ENCODE data around the gene DEPDC7. TPM values are rescaled to one million over a fixed set of nuclear protein-coding genes. Genes with fewer than 3 reads are reported as not detected.

The DEPDC7 gene
- polyA plus RNA-seq, 2 of the 4 experiments (the other 2 are of a cell fraction): 15.3 to 16.6 TPM

DNA sequence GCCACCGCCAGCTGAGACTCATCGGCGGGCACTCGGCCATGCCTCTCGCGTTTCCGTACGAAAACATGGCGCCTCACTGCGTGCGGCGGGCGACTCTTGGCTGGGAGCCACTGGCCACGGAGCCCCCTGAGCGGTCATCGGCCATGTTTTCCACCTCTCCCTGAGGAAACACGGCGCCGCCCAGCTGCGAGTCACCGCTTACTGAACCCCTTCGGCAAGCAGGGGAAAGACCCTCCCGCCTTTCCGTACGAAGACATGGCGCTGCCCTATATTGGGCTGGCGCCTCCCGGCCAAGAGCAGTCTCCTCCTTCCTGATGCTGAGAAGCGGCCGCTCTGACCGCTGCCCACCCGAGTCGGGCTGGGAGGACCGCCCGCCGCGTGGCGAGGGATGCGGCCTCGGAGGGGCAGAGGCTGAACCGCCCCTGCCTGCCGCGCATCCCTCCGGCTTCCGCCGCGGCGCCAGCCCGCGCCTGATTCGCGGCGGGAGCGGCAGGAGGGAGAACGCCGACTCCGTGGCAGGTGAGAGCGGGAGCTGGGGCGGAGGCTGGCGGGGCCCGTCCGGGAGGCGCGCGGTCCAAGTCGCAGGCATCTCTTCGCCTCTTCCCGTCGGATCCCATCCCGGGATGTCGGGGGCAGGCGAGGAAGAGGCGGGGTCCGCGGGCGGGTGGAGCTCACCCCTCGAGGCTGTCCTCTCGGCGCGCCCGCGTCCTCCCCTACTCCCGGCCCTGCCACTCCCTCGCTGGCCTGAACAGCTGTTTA lies 23.8 kb downstream of the DEPDC7 start, which contains the start of gene TCP11L1:
Gene TCP11L1 (plus strand): TSS at position 299 of the 759 bp plus-strand sequence. CDS start 4,202 bp downstream, outside the sequence.
- ChIA-PET POLR2A (interaction anchor here (0.6 to 3.2 kb wide), 13 partner anchors 8 to 147 kb away, joined by 3 to 34 read pairs (median 5); partner anchors contain the start of genes DEPDC7 and QSER1), CTCF (interaction anchor here (0.9 to 4.5 kb wide), 8 partner anchors 9 to 44 kb away, joined by 3 to 31 read pairs (median 9); partner anchors contain the start of gene DEPDC7)
- peak within 1 kb of the TSS; percentile 69 for H3K4me3 ChIP-seq
- WGBS (ENCODE audit: missing lambda C conversion rate): 3% methylated on average over 19 of the region's 84 CpGs
- ATAC-seq (peak; percentile 88 to 89), DNase-seq (ENCODE audit: low read depth in 1 of 2, low spot score in 1 of 2) (peak; percentile 70 to 96), FAIRE-seq (no peak)
- peak within 1 kb of the TSS; percentile 74 for H3K4me2 ChIP-seq
- H3K9me3 ChIP-seq: no peaks in the 10 kb centered on the region
- TF ChIP-seq RAD21 (conservative IDR thresholded peaks at IDR 0.05 in 1 of 2, IDR thresholded peaks at IDR 0.05 in 1 of 2): peak in 1 of 2 experiments; percentile 13; a peak in 2 of 5 replicates
- peak; percentile 73 to 78 for TF ChIP-seq JUN (IDR thresholded peaks at IDR 0.05)
- TF ChIP-seq PHF8 (IDR thresholded peaks at IDR 0.05; ENCODE audit: borderline replicate concordance, low read depth): peak; percentile 84
- peak; percentile 53; the same call in 1 of the 2 replicates for TF ChIP-seq TFCP2L1 (CRISPR knock-in tag; IDR thresholded peaks at IDR 0.05)
- no peak for TF ChIP-seq JUNB (IDR thresholded peaks at IDR 0.05)
- TF ChIP-seq, protein P1, sequence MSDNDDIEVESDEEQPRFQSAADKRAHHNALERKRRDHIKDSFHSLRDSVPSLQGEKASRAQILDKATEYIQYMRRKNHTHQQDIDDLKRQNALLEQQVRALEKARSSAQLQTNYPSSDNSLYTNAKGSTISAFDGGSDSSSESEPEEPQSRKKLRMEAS (IDR thresholded peaks at IDR 0.05): peak; percentile 65
- 0 out of 3 replicates have a peak, but pooled peaks have one; percentile 5 for TF ChIP-seq SMC3 (IDR thresholded peaks at IDR 0.05)
- TF ChIP-seq MYC (IDR thresholded peaks at IDR 0.05; ENCODE audit: borderline replicate concordance, low read length): peak; percentile 26; the same call in 1 of the 2 replicates
- TF ChIP-seq POLR2AphosphoS2 (conservative IDR thresholded peaks at IDR 0.05; ENCODE audit: low read length): 0 out of 2 replicates have a peak, but pooled peaks have one; percentile 43
- TF ChIP-seq, protein P2, sequence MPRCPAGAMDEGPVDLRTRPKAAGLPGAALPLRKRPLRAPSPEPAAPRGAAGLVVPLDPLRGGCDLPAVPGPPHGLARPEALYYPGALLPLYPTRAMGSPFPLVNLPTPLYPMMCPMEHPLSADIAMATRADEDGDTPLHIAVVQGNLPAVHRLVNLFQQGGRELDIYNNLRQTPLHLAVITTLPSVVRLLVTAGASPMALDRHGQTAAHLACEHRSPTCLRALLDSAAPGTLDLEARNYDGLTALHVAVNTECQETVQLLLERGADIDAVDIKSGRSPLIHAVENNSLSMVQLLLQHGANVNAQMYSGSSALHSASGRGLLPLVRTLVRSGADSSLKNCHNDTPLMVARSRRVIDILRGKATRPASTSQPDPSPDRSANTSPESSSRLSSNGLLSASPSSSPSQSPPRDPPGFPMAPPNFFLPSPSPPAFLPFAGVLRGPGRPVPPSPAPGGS (IDR thresholded peaks at IDR 0.05): peak; percentile 72; the same call in 2 of the 3 replicates
- TF ChIP-seq, protein P3, sequence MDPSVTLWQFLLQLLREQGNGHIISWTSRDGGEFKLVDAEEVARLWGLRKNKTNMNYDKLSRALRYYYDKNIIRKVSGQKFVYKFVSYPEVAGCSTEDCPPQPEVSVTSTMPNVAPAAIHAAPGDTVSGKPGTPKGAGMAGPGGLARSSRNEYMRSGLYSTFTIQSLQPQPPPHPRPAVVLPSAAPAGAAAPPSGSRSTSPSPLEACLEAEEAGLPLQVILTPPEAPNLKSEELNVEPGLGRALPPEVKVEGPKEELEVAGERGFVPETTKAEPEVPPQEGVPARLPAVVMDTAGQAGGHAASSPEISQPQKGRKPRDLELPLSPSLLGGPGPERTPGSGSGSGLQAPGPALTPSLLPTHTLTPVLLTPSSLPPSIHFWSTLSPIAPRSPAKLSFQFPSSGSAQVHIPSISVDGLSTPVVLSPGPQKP (IDR thresholded peaks at IDR 0.05; ENCODE audit: low read depth, low read length): no peak
- no peak for TF ChIP-seq RNF2 (IDR thresholded peaks at IDR 0.05; ENCODE audit: borderline replicate concordance, low read depth)
- TF ChIP-seq NR3C1 (IDR thresholded peaks at IDR 0.05): no peak
- 0 out of 2 replicates have a peak, but pooled peaks have one; percentile 18 for TF ChIP-seq FOSB (CRISPR knock-in tag; IDR thresholded peaks at IDR 0.05)
- no peak for TF ChIP-seq EHF (CRISPR knock-in tag; IDR thresholded peaks at IDR 0.05)
- TF ChIP-seq, protein P4, sequence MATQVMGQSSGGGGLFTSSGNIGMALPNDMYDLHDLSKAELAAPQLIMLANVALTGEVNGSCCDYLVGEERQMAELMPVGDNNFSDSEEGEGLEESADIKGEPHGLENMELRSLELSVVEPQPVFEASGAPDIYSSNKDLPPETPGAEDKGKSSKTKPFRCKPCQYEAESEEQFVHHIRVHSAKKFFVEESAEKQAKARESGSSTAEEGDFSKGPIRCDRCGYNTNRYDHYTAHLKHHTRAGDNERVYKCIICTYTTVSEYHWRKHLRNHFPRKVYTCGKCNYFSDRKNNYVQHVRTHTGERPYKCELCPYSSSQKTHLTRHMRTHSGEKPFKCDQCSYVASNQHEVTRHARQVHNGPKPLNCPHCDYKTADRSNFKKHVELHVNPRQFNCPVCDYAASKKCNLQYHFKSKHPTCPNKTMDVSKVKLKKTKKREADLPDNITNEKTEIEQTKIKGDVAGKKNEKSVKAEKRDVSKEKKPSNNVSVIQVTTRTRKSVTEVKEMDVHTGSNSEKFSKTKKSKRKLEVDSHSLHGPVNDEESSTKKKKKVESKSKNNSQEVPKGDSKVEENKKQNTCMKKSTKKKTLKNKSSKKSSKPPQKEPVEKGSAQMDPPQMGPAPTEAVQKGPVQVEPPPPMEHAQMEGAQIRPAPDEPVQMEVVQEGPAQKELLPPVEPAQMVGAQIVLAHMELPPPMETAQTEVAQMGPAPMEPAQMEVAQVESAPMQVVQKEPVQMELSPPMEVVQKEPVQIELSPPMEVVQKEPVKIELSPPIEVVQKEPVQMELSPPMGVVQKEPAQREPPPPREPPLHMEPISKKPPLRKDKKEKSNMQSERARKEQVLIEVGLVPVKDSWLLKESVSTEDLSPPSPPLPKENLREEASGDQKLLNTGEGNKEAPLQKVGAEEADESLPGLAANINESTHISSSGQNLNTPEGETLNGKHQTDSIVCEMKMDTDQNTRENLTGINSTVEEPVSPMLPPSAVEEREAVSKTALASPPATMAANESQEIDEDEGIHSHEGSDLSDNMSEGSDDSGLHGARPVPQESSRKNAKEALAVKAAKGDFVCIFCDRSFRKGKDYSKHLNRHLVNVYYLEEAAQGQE (IDR thresholded peaks at IDR 0.05): peak; percentile 24
- TF ChIP-seq, protein P5, sequence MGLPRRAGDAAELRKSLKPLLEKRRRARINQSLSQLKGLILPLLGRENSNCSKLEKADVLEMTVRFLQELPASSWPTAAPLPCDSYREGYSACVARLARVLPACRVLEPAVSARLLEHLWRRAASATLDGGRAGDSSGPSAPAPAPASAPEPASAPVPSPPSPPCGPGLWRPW (IDR thresholded peaks at IDR 0.05): no peak
- TF ChIP-seq HOXB5 (CRISPR knock-in tag; IDR thresholded peaks at IDR 0.05): 0 out of 2 replicates have a peak, but pooled peaks have one; percentile 19
- TF ChIP-seq POLR2A (IDR thresholded peaks at IDR 0.05; ENCODE audit: low read length): peak; percentile 52
- no peak for TF ChIP-seq NPAS2 (CRISPR knock-in tag; IDR thresholded peaks at IDR 0.05; ENCODE audit: borderline replicate concordance)
- H3K4me1 ChIP-seq: peaks cover 42% of the 10 kb centered on the region
- peak within 1 kb of the TSS; percentile 91 to 96 for H3K27ac ChIP-seq
